Measurements from ENCODE around the gene RILPL1. TPM values are rescaled to one million over a fixed set of nuclear protein-coding genes. Genes with fewer than 3 reads are reported as not detected.
"Not testable (repeated sequence)": the region's sequence is repeated elsewhere in the genome, so short reads cannot be mapped to it uniquely, and the experiment has no call there.

The RILPL1 gene
- total RNA-seq, 4 donors from 2014 or later: 2.9 to 32.3 (median 18.4) TPM

- no peaks in the 10 kb centered on the region for H3K4me1 ChIP-seq
- H3K36me3 ChIP-seq: no peaks in the 10 kb centered on the region
- no peaks in the 10 kb centered on the region for H3K9me3 ChIP-seq
- no peak overlapping the region for H3K27ac ChIP-seq
- intact Hi-C loops (cut with DNase I; ENCODE audit: low total_unique reads): no loop called here
- no peak for TF ChIP-seq CTCF (IDR thresholded peaks at IDR 0.05)
- no peak for TF ChIP-seq POLR2A (IDR thresholded peaks at IDR 0.05)
- no peak overlapping the region for H3K4me3 ChIP-seq
- no peak for DNase-seq
- no peaks in the 10 kb centered on the region for H3K27me3 ChIP-seq
Observed at GRCh38 chr12:123498126-123498825, 35.2 kb downstream of the RILPL1 start.

- Histone ChIP-seq H3K4me1 (no peaks in the 10 kb centered on the region), H3K4me3 (no peak overlapping the region), H3K27me3 (no peaks in the 10 kb centered on the region), H3K36me3 (no peaks in the 10 kb centered on the region), H3K27ac (no peak overlapping the region), H3K9me3 (no peaks in the 10 kb centered on the region)
- no peak for DNase-seq
- no peak for TF ChIP-seq CTCF (IDR thresholded peaks at IDR 0.05)
- intact Hi-C loops (cut with DNase I; ENCODE audit: low total_unique reads): no loop called here
Observed at GRCh38 chr12:123497065-123497464, 36.5 kb downstream of the RILPL1 start.

DNA sequence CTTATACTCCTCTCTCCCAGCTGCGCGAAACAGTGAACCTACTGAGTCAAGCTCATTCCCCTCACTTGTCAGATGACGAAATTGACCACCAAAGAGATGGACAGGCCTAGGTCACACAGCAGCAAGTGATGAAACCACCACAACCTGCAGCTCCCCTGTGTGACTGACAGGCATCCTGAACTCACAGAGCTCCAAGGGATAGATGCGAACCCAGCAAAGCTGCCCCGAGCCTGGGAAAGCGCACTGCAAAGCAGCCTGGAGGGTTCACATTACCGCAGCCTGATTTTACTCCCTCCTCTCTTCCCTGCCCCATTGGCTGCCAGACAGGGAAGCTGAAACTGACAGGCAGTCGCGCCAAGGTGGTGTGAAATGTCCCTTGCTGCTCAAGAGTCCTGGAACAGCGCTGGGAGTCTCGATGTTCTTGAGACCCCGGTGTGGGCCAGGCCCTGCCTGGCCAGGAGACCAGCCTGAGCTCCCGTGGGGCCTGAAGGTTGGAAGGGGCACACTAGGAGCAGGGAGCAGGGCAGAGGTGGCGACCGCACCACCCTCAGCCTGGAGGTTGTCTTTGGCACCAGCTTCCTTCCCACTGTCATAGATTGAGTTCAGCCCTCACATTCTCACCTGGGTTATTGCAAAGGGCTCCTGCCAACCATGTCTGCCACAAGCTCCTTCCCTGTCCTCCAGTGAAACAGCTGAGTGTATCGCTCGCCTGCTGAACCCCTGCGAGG, 39.2 kb downstream of the RILPL1 start:
- Histone ChIP-seq H3K4me1 (no peaks in the 10 kb centered on the region), H3K27me3 (no peaks in the 10 kb centered on the region), H3K9me3 (no peaks in the 10 kb centered on the region), H3K4me3 (no peak overlapping the region), H3K27ac (no peak overlapping the region), H3K36me3 (no peaks in the 10 kb centered on the region)
- no peak for DNase-seq
- TF ChIP-seq POLR2A (IDR thresholded peaks at IDR 0.05) (no peak), CTCF (IDR thresholded peaks at IDR 0.05) (no peak)
- intact Hi-C loops (cut with DNase I; ENCODE audit: low total_unique reads): no loop called here

- H3K4me3 ChIP-seq; H3K4me1 ChIP-seq; intact Hi-C loops (cut with DNase I; ENCODE audit: low total_unique reads); H3K36me3 ChIP-seq; DNase-seq; H3K27ac ChIP-seq; H3K9me3 ChIP-seq; H3K27me3 ChIP-seq: not testable (repeated sequence)
Observed at GRCh38 chr12:123492339-123493039, 41.0 kb downstream of the RILPL1 start.

DNA sequence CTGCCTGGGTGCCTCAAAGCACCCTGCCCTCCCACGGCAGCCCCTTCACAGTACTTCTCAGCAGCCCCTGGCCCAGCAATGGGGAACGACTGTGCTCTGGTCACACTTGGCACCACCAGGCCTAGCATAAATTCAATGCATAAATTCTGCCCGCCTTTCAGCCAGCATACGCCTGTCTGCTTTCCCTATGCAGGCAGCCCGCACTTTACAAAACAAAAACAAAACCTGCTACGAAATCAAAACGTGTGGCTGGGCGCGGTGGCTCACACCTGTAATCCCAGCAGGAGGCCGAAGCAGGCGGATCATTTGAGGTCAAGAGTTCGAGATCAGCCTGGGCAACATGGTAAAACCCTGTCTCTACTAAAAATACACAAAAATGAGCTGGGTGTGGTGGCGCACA, 42.0 kb downstream of the RILPL1 start:
- H3K9me3 ChIP-seq: no peaks in the 10 kb centered on the region
- no peak overlapping the region for H3K4me3 ChIP-seq
- no peaks in the 10 kb centered on the region for H3K36me3 ChIP-seq
- no peak overlapping the region for H3K27ac ChIP-seq
- no peak for DNase-seq
- TF ChIP-seq POLR2A (IDR thresholded peaks at IDR 0.05) (no peak), CTCF (IDR thresholded peaks at IDR 0.05) (no peak)
- intact Hi-C loops (cut with DNase I; ENCODE audit: low total_unique reads): no loop called here
- H3K27me3 ChIP-seq: no peaks in the 10 kb centered on the region
- H3K4me1 ChIP-seq: no peaks in the 10 kb centered on the region

Measured in uterus (tissue), 4 donors.